Head of caudate nucleus (tissue), 42 donors: ENCODE data around the gene ARMC2.
A peak's percentile ranks its signal among the peaks of the same experiment; 100 is the strongest.
"Not testable (repeated sequence)": the region's sequence is repeated elsewhere in the genome, so short reads cannot be mapped to it uniquely, and the experiment has no call there.

Source experiments
- DNase-seq, 42 donors: peaks; one replicate each; pipeline versions ENCODE4 v3.0.0 to v3.0.0-alpha.2; 2020 to 2021; ENCODE audit warnings: mixed read lengths in 7 of 42
- intact Hi-C: fragments of 100-400 bp; cut with DNase I; formaldehyde crosslinking; loops from one replicate; pipeline ENCODE4 v1.15.0; 2022

Gene ARMC2

GRCh38 chr6:108895571-108895970 is 47.3 kb downstream of the ARMC2 start:
- intact Hi-C loops: no loop called here
- DNase-seq: no peak

GRCh38 chr6:108896111-108896661 is 48.0 kb downstream of the ARMC2 start:
- no peak for DNase-seq
- intact Hi-C loops: no loop called here

GRCh38 chr6:108897371-108897770 is 49.1 kb downstream of the ARMC2 start:
- intact Hi-C loops: no loop called here
- DNase-seq: no peak

- intact Hi-C loops: no loop called here
- DNase-seq: no peak
Measured at GRCh38 chr6:108902382-108902792, 54.2 kb downstream of the ARMC2 start.

GRCh38 chr6:108903796-108904195 is 55.6 kb downstream of the ARMC2 start:
- intact Hi-C loops: no loop called here
- DNase-seq: no peak

- no peak for DNase-seq
Measured at GRCh38 chr6:108904741-108905140, 56.5 kb downstream of the ARMC2 start.

GRCh38 chr6:108914235-108915022 is 66.2 kb downstream of the ARMC2 start:
- intact Hi-C loops: no loop called here
- DNase-seq: peak in 5 of 42 donors; percentile 4 to 46 (median 25)

More at GRCh38 chr6:108904741-108905140, 56.5 kb downstream of the ARMC2 start:
- intact Hi-C loops: no loop called here

GRCh38 chr6:108915258-108915657 is 67.0 kb downstream of the ARMC2 start:
- no peak for DNase-seq

GRCh38 chr6:108916026-108916686 is 67.9 kb downstream of the ARMC2 start:
- intact Hi-C loops: no loop called here
- no peak for DNase-seq

More at GRCh38 chr6:108915258-108915657, 67.0 kb downstream of the ARMC2 start:
- intact Hi-C loops: no loop called here

GRCh38 chr6:108920751-108921150 is 72.5 kb downstream of the ARMC2 start:
- intact Hi-C loops: no loop called here
- DNase-seq: no peak

- DNase-seq: no peak
- intact Hi-C loops: no loop called here
Measured at GRCh38 chr6:108921547-108922361, 73.5 kb downstream of the ARMC2 start.

- no peak for DNase-seq
- intact Hi-C loops: no loop called here
Measured at GRCh38 chr6:108922499-108922898, 74.3 kb downstream of the ARMC2 start.

GRCh38 chr6:108927927-108928326 is 79.7 kb downstream of the ARMC2 start:
- intact Hi-C loops: no loop called here
- DNase-seq: no peak

GRCh38 chr6:108928650-108929049 is 80.4 kb downstream of the ARMC2 start:
- peak in 3 of 42 donors; percentile 22 to 32 (median 23) for DNase-seq
- intact Hi-C loops: no loop called here

- intact Hi-C loops, DNase-seq: not testable (repeated sequence)
Measured at GRCh38 chr6:108931090-108931489, 82.9 kb downstream of the ARMC2 start.

GRCh38 chr6:108937170-108937569 is 88.9 kb downstream of the ARMC2 start:
- intact Hi-C loops: no loop called here
- no peak for DNase-seq

- DNase-seq: no peak
- intact Hi-C loops: no loop called here
Measured at GRCh38 chr6:108940741-108941140, 92.5 kb downstream of the ARMC2 start.

GRCh38 chr6:108941281-108941680 is 93.1 kb downstream of the ARMC2 start:
- DNase-seq: no peak
- intact Hi-C loops: no loop called here

- no peak for DNase-seq
- intact Hi-C loops: no loop called here
Measured at GRCh38 chr6:108941859-108942258, 93.6 kb downstream of the ARMC2 start.
